GM18909 (cell line): Measurements from ENCODE around the gene BPI.
"Not testable (repeated sequence)": the region's sequence is repeated elsewhere in the genome, so short reads cannot be mapped to it uniquely, and the experiment has no call there.

Experiments used
- ATAC-seq: cut with Tn5 transposase; IDR thresholded peaks from one replicate; pipeline ENCODE4 v1.9.1; 2021; ENCODE audit warnings: mild to moderate bottlenecking; ENCODE audit not compliant: unreplicated experiment, poor library complexity

The BPI gene

DNA sequence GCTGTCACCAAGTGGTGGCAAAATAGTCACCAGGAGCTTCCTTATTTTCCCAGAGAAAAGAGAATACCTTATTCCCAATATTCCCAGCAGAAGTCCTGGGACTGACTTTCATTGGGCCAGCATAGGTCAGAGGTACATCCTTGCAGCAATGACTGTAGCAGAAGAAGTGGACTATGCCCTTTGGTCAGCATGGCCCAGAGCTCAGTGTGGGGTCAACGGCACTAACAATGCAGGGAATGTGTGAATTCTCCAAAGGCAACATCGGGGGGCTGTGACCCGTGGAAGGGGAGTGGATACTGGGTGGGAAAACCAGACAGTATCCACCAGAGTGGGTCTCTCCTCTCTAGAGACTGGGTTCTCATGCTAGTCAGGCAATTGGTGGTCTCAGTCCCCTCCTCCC, 26.7 kb downstream of the BPI start:
- ATAC-seq: no peak

DNA sequence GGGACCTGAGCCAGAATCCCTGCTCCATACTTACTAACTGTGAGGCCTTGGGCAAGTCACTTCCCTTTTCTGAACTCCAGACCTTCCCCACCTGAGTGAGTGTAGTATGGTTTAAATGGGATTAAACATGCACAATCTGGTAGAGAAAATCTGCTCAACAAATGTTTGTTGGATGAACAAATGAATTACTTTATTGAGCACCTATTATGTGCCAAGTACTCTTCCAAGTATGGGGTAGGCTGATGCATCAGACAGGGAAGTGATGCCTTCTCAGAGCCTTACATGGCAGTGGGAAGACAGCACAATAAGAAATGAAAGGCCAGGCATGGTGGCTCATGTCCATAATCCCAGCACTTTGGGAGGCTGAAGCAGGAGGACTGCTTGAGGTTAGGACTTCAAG, 27.3 kb downstream of the BPI start:
- no peak for ATAC-seq

DNA sequence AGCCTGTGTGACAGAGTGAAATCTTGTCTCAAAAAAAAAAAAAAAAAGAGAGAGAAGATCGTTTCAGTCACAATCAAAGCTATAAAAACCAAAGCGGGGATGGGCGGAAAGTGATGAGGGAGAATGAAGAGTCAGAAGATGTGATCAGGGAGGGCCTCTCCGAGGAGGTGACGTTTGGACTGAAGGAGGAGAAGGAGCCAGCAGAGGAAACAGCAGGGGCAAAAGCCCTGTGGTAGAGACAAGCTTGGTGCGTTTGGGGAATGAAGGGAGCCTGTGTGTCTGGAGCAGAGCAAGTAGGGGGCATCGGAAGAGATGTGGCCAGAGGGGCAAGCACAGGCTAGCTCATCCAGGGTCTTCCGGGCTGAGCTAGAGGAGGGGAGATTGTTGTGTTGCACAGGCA, 27.9 kb downstream of the BPI start:
- no peak for ATAC-seq

DNA sequence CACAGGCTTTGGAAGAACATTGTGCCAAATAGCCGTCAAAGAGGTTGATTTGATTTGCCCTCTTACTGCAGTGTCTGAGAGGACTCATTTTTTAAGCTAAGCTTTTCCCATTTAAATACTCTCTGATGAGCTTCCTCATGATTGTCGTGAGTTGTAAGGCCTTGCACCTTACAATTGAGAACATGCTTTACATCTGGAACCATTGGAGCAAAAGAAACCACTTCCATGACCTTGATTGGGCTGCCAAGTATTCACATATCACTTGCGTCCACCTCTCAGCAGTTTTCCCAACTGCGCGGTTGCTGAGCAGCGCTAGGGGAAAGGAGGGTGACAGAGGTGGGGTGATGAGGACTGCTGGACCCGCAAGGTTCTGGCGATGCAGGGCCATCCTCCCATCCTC, 30.1 kb downstream of the BPI start:
- ATAC-seq: no peak

- ATAC-seq: no peak
Observed at GRCh38 chr20:38336726-38337125, 32.8 kb downstream of the BPI start.

DNA sequence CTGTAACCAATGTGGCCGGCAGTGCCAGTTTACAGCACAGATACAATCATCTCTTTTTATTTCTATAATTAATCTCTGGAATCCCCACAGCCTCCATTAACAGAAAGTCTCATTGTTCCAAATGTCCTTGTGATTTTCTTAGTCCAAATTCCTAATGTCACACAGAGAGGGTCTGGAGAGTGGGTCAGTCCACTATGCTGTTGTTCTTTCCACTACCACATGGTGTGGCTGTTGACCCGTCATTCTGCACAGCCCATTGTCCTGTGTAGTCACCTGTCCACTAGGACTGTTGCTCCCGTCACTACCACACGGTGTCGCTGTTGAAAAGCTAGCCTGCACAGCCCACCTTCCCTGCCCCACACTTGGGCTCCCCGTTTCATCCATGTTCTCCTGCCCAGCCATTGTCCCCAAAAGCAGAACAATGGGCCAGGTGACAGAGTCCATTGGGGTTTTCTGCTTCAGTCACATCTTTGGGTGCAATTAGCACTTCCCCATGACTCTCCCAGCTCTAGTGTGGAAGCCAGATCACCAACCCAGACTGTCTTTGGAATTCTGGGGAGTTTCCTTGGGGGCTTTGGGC, 33.7 kb downstream of the BPI start:
- ATAC-seq: no peak

DNA sequence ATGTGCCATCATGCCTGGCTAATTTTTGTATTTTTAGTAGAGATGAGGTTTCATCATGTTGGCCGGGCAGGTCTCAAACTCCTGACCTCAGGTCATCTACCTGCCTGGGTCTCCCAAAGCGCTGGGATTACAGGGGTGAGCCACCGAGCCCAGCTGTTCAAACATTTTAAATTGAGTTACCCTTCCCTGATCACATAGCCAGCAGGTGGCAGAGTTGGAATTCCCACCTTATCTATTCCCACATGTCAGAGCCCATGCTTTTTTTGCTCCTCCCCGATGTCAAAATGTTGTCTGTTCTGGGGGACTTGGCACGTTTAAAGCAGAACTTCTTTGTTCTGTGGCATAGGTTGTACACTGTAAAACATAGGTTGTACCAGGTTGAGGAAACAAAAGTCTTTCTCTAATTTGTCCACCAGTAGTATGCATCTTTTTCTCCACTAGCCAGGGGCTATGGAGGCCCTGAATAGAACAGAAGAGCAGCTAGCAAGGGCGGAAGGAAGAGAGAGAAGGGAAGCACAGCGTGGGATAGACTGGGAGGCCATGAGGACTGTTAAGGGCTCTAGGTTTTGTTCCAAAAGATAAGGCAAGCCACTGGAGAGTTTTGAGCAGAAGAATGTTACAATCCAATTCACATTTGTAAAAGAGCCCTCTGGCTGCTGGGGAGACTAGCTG, 35.0 kb downstream of the BPI start:
- ATAC-seq: no peak

DNA sequence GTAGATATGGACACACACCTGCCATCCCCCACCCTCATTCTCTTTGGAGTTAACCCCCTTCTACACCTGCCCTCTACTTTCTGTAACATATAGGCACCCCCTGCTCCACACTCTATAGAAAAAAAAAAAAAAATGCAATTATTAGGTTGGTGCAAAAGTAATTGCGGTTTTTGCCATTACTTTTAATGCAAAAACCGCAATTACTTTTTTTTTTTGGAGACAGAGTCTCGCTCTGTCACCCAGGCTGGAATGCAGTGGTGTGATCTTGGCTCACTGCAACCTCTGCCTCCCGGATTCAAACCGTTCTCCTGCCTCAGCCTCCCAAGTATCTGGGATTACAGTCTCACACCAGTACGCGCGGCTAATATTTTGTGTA, 35.6 kb downstream of the BPI start:
- not testable (repeated sequence) for ATAC-seq

GRCh38 chr20:38339997-38340396, 36.0 kb downstream of the BPI start:
- no peak for ATAC-seq

DNA sequence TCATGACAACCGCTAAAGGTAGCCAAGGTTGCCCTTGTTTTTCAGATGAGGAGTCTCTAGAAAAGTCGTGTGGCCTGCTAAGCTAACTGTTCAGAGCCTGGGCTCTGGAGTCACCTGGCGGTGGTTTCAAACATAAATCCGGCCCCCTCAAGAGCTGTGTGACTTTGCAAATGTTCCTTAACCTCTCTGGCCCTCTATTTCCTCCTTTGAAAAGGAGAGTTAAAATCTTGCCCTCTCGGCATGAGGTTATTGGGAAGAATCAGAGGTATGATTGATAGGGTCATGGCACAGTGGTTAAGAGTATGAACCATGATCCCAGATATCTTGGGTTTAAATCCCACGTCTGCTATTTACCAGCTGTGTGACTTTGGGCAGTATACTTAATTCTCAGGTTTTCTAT, 36.7 kb downstream of the BPI start:
- ATAC-seq: no peak

GRCh38 chr20:38342216-38342615, 38.3 kb downstream of the BPI start:
- ATAC-seq: no peak

- ATAC-seq: no peak
Observed at GRCh38 chr20:38342713-38343310, 38.9 kb downstream of the BPI start.

GRCh38 chr20:38343311-38344106, 39.6 kb downstream of the BPI start:
- ATAC-seq: no peak

- ATAC-seq: no peak
Observed at GRCh38 chr20:38344107-38344701, 40.2 kb downstream of the BPI start.

GRCh38 chr20:38345643-38346042, 41.7 kb downstream of the BPI start:
- ATAC-seq: no peak

- no peak for ATAC-seq
Observed at GRCh38 chr20:38346247-38346651, 42.3 kb downstream of the BPI start, which contains the start of gene LBP. Gene LBP, plus strand, starts transcription at chr20:38346482. Its CDS starts 35 bp downstream, at chr20:38346517.

DNA sequence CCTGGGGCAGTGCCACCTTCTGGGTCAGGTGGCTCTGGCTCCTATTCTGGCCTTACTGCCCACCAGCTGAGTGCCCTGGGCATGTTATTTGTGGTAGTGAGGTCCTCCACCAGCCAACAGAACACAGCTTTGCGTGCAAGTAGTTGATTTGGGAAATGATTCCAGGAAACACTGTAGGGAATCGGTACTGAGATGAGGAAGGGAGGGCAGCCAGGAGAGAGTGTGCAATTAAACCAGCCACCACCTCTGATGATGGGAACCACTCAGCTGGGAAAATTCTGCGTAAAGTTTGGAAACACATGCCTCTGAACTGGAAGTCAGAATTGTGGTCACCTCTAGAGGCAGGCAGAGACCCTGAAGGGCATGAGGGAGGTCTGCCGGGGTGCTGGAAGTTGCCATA, 42.8 kb downstream of the BPI start:
- ATAC-seq: no peak

DNA sequence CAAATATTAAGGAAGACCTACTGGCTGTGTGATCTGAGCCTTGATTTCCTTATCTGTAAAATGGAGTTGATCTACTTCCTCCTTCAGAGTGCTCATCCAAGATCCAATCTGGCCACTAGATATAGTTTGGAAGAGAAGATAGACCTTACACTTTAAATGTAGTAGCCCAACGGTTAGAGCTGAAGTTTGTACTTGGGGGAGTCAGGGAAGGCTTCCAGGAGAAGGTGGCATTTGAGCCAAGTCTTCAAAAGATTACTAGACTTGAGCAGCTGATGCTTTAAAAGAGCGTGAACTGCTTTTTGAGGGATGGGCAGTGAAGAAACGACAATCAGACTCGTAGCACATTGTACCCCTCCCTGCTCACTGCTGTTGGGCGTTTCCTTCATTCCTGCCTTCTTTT, 45.9 kb downstream of the BPI start:
- no peak for ATAC-seq

DNA sequence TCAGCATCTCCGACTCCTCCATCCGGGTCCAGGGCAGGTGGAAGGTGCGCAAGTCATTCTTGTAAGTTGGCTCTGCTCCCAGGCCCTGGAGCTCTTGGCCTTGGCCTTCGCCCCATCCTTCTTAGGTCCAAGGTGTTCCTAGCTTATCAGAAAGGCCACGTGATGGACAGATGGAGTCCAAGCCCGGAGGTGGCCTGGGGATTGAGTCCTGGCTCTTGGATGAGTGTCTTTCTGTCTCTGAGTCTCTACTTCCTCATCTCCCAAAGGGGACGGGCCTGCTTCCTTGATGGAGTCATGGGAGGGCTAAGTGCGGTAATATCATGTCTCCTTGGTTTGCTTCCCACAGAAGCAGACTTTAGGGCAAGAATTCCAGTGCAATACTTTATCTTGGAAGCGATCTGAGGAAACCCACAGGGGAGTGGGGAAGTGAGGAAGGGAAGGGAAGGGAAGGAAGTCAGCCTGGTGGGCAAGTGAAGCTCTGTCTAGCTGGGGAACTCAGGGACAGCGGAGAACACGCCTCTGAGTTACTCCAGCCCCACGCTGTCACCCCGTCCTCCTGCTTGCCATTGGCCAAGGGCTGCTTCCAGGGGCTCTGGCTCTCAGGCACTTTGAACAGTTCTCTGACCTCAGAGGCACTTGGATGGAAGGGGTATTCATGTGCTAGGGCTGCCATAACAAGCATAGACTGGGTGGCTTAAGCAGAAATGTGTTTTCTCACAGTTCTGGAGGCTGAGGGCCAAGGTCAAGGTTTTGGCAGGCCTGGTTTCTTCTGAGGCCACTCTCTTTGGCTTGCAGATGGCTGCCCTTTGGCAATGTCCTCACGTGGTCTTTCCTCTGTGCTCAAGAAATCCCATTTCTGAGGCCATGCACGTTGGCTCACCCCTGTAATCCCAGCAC, 47.2 kb downstream of the BPI start:
- ATAC-seq: no peak

GRCh38 chr20:38353316-38353715, 49.4 kb downstream of the BPI start:
- no peak for ATAC-seq
